ENCODE data around the gene TAF1B. TPM values are rescaled to one million over a fixed set of nuclear protein-coding genes. Genes with fewer than 3 reads are reported as not detected.

TAF1B gene
- total RNA-seq, 4 donors from 2014 or later: 6.7 to 19.3 (median 14.9) TPM

GRCh38 chr2:9971890-9972289 is 128.6 kb downstream of the TAF1B start:
- Histone ChIP-seq H3K36me3 (peaks cover 0 to 58% (median 0%) of the 10 kb centered on the region in 3 donors), H3K4me1 (peaks cover 19 to 75% (median 38%) of the 10 kb centered on the region in 3 donors), H3K9me3 (no peaks in the 10 kb centered on the region), H3K27me3 (no peaks in the 10 kb centered on the region), H3K4me3 (no peak overlapping the region), H3K27ac (peak overlapping the region in 3 of 4 donors; percentile 44 to 77 (median 70))
- TF ChIP-seq CTCF (IDR thresholded peaks at IDR 0.05) (no peak), POLR2A (IDR thresholded peaks at IDR 0.05) (no peak)
- no peak for DNase-seq
- 86 to 87% methylated on average over 6 of the region's 6 CpGs for WGBS, 2 donors
- intact Hi-C loops (cut with DNase I): no loop called here

- Histone ChIP-seq H3K9me3 (no peaks in the 10 kb centered on the region), H3K36me3 (peaks cover 0 to 66% (median 0%) of the 10 kb centered on the region in 3 donors), H3K4me3 (no peak overlapping the region), H3K4me1 (peaks cover 19 to 75% (median 38%) of the 10 kb centered on the region in 3 donors), H3K27ac (peak overlapping the region; percentile 22 to 77 (median 53)), H3K27me3 (no peaks in the 10 kb centered on the region)
- DNase-seq: no peak
- WGBS, 2 donors: 33 to 45% methylated on average over 12 to 13 of the region's 13 CpGs
- TF ChIP-seq POLR2A (IDR thresholded peaks at IDR 0.05) (no peak), CTCF (IDR thresholded peaks at IDR 0.05) (no peak)
- intact Hi-C loops (cut with DNase I): no loop called here
Observed at GRCh38 chr2:9972621-9973479, 129.6 kb downstream of the TAF1B start.

- TF ChIP-seq POLR2A (IDR thresholded peaks at IDR 0.05) (no peak), CTCF (IDR thresholded peaks at IDR 0.05) (no peak)
- Histone ChIP-seq H3K36me3 (peaks cover 0 to 66% (median 0%) of the 10 kb centered on the region in 3 donors), H3K27ac (peak overlapping the region in 3 of 4 donors; percentile 22 to 77 (median 70)), H3K27me3 (no peaks in the 10 kb centered on the region), H3K4me3 (no peak overlapping the region), H3K4me1 (peaks cover 19 to 68% (median 38%) of the 10 kb centered on the region in 3 donors), H3K9me3 (no peaks in the 10 kb centered on the region)
- intact Hi-C loops (cut with DNase I): no loop called here
- WGBS, 2 donors: 78 to 84% methylated on average over 6 of the region's 6 CpGs
- DNase-seq: no peak
Observed at GRCh38 chr2:9973690-9974089, 130.4 kb downstream of the TAF1B start.

- no peaks in the 10 kb centered on the region for H3K27me3 ChIP-seq
- H3K27ac ChIP-seq: peak overlapping the region in 3 of 4 donors; percentile 22 to 77 (median 70)
- intact Hi-C loops (cut with DNase I): no loop called here
- peaks cover 0 to 65% (median 0%) of the 10 kb centered on the region in 3 donors for H3K36me3 ChIP-seq
- peaks cover 19 to 68% (median 38%) of the 10 kb centered on the region in 3 donors for H3K4me1 ChIP-seq
- no peaks in the 10 kb centered on the region for H3K9me3 ChIP-seq
- WGBS, 2 donors: 70 to 86% methylated on average over 4 of the region's 4 CpGs
- TF ChIP-seq CTCF (IDR thresholded peaks at IDR 0.05) (no peak), POLR2A (IDR thresholded peaks at IDR 0.05) (no peak)
- no peak overlapping the region for H3K4me3 ChIP-seq
- DNase-seq: no peak
Observed at GRCh38 chr2:9974343-9974742, 131.1 kb downstream of the TAF1B start.

GRCh38 chr2:9975328-9975727 is 132.1 kb downstream of the TAF1B start:
- TF ChIP-seq POLR2A (IDR thresholded peaks at IDR 0.05) (no peak), CTCF (IDR thresholded peaks at IDR 0.05) (no peak)
- Histone ChIP-seq H3K27ac (peak overlapping the region in 3 of 4 donors; percentile 30 to 70 (median 49)), H3K4me1 (peaks cover 19 to 64% (median 35%) of the 10 kb centered on the region in 3 donors), H3K36me3 (peaks cover 0 to 62% (median 0%) of the 10 kb centered on the region in 3 donors), H3K9me3 (no peaks in the 10 kb centered on the region), H3K4me3 (no peak overlapping the region), H3K27me3 (no peaks in the 10 kb centered on the region)
- WGBS, 2 donors: 31 to 41% methylated on average over 10 of the region's 10 CpGs
- intact Hi-C loops (cut with DNase I): no loop called here
- DNase-seq: no peak

All from esophagus squamous epithelium (tissue), 5 donors.